SKM-1 (cell line): ENCODE data around the gene MTCH1.
"Not testable (repeated sequence)": the region's sequence is repeated elsewhere in the genome, so short reads cannot be mapped to it uniquely, and the experiment has no call there.

Experiments
- DNase-seq: peaks from one replicate; lab custom pipeline; 2025; ENCODE audit not compliant: unreplicated experiment; lab: John Stamatoyannopoulos, UW

Gene MTCH1

DNA sequence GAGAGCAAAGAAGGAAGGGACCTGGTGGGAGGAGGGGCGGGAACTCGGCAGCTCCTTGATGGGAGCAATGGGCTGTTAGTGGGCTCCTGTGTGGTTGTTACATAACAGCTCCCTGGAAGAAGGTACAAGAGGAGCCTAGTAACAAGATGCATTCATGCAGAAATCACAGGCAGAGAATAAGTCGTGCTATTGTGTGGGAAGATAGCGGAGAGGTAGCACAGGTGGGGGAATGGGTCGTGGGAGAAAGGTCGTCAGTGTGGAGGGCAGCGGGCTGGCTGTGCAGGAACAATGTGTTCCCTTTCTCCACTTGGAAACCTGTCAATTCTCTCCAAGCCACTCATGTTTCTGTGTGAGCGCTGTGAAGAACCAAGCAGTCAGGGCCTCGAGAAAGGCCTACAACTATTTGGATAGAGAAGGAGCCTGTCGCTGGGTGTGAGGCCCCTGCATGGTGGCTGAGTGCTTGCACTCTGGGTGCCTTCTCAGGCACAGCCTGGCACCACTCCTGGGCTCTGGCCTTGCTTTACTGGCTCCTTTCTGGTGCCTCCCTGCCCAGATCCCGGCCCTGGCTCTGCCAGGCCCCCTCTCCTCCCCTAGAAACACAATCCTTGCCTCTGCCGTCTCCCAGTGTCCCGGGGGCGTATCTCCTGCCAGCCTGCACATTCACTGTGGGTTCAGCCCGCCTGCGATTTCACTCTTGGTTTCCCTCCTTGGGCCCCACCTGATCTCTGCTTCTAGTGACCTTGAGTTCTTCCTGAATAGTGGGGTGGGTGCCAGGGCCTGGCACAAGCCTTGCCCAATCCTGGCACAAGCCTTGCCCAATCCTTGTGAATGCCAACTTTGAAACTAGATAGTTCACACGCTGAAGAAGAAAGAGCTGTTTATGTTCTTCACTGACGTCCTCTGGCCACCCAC is 12.1 kb upstream of the MTCH1 start:
- no peak for DNase-seq

GRCh38 chr6:36990401-36990800 is 4.4 kb upstream of the MTCH1 start:
- DNase-seq, result not testable (repeated sequence)

DNA sequence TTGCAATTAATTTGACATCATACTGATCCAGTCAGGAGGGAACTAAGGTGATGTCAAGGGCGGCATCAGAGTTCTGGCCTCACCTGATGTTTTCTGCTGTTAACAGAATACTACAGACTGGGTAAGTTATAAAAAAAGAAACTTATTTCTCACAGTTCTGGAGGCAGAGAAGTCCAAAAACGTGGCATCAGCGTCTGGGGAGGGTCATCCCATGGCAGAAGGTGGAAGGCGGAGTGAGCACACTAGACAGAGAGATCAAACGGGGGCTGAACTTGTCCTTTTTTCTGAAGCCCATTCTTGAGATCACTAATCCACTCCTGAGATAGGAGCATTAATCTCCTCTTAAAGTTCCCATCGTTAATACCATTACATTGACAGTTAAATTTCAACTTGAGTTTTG is 3.3 kb upstream of the MTCH1 start:
- DNase-seq, result no peak

DNA sequence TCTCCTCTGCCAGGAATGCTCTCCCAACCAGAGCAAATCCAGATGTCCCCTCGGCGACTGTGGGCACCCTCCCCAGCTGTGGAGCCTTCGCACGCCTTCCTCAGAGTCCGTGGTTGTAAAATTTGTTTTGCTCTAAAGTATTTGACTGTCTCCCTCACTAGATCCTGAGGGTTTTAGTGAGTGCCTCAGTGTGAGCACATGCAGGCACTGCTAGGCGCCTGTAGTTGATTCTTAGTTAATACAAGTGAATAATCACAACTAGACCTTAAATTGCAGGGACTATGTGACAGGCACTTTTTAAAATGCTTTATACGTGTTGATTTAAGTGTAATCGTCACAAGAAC is 680 bp upstream of the MTCH1 start:
- DNase-seq, result no peak

- DNase-seq, result no peak
Observed at GRCh38 chr6:36985417-36985807, 584 bp downstream of the MTCH1 start.

DNA sequence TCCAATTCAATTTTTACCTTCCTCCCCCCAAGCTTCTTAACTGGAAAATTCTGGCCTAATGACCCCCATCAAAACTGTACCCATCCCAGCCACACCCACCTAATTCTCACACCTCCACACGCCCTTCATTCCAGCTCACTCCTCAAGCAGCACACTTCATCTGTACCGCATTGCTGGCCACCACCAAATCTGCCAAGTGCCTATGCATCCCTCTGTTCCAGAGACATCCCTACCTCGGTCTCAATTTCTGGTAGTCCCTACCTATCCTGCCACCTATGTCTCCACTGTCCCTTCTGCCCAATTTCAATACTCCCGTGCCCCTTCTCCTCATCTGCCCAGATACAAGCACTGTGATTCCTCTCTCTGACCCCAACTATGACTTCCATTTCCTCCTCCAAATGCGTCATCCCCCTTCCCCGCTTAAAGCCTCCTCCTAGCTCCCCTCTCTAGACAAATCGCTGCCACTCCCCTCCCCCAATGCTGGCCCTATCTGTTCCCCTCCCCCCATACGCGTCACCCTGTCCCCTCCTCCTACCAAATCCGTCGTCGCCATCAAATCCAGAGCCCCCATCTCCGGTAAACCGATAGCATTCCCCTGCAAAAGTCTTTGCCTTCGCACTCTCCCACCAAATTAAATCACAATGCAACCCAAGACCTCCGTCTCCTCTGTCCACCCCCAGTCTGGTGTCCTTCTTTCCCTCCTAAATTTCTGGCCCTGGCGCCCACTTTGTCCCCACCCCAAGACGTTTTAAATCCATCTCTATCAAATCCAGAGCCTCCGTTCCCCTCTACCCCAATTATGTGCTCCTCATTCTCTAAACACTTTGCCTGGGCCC is 1.2 kb downstream of the MTCH1 start:
- no peak for DNase-seq

DNA sequence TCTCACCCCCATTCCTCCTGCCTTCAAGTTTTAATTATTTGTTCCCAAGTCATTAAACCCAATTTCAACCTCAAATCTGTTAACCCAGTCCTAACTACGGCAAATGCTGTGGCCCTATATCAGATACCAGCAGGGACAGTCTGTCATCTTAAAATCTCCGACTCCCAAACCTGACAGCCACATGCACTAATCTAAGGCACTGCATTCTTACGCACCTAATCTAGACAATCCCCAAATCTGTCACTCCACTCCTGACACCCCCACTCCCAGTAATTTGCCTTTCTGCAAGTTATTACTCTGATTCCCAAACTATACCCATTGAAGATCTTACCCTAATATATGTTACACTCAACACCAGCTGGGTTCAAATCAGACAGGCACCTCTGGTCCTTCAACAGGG is 2.5 kb downstream of the MTCH1 start:
- DNase-seq, result no peak

- DNase-seq, result no peak
Observed at GRCh38 chr6:36980876-36981619, 4.9 kb downstream of the MTCH1 start.

DNA sequence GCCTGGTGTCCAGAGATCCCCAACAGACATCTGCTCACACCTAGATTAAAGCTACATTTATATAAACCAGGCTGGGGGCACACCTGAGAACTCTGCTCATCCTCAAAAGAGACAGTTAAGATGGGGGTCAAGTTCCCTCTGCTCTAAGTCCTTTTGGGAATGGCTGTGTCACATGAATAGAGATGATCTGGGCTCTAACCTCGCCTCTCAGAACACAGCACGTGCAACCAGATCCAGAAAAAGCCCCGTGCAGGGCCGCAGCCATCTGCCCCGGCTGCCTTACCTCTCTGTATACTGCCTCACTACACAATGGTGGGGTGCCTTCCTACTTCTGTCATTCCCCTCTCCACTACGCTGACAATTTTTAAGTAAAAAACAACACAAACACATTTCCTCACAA is 5.9 kb downstream of the MTCH1 start:
- DNase-seq, result no peak

GRCh38 chr6:36979347-36979742 is 6.7 kb downstream of the MTCH1 start:
- no peak for DNase-seq

- DNase-seq, result no peak
Observed at GRCh38 chr6:36978421-36979346, 7.3 kb downstream of the MTCH1 start.

- no peak for DNase-seq
Observed at GRCh38 chr6:36977470-36977941, 8.5 kb downstream of the MTCH1 start.

- DNase-seq, result no peak
Observed at GRCh38 chr6:36976931-36977330, 9.1 kb downstream of the MTCH1 start.

- DNase-seq, result no peak
Observed at GRCh38 chr6:36976509-36976908, 9.5 kb downstream of the MTCH1 start.

DNA sequence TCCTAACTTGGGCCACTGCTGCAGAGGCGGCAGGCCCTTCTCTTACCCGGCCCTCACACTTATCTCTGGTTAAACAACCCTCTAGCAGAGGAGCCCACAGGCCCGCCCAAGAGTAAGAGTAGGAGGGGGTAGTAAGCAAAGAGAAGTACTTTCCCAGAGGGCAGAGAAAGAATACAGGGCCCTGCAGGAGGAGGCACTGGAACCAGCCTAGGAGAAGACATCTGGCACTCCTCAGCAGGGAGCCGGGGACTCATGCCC is 10.1 kb downstream of the MTCH1 start:
- DNase-seq, result no peak

DNA sequence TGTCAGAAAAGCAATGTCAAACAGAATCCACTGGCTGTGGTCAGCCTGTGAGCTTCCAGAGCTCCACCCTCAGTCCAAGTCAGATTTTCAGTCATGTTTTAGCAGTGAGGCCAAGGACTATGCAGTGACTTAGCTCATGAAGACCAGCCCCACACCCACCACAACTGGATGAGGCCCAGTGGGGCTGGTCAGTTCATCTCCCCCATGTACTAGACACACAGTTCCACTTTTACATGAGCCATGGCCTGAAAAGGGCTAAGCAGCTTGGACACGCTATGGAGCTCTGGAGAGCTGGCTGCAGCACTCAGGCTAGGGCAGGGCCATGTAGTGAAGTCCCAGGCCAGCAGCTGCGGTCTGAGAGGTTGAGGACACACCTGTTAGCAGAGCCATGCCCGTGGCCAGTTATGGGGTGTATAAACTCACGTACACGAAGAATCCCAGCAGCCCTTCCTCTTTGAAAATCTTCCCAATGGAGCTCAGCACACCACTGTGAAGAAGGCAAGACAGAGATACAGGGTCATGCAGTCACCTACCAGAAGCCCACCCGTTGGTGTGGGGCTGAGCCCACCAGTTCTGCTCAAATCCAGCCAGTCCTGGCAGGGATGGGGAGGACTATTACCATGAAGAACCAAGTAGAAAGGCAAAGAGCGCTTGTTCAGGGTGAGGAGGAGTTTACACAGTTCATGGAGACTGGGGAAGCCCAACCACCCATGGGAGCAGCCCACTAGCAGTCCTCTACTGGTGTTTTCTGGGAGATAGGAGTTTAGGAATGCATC is 10.6 kb downstream of the MTCH1 start:
- DNase-seq, result no peak

- DNase-seq, result no peak
Observed at GRCh38 chr6:36973647-36974046, 12.3 kb downstream of the MTCH1 start.

DNA sequence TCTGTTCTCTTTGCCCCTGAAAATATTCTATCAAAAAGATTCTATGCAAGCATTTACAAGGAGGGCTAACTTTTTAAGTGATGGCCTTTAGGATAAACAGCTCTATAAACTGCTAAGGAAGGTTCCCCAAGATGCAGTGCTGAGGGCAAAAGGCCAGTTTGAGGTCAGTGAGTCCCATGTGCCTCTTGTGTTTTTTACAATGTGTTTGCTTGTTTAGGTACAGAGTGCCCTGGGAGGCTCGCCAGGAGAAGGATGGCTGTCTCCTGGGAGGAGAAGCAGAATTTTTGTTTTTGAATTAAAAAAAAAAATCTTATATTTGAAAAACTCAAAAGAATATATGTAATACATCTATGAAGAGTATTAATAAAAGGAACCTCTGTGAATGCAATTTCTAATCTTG is 12.8 kb downstream of the MTCH1 start:
- no peak for DNase-seq

- no peak for DNase-seq
Observed at GRCh38 chr6:36971921-36972673, 13.9 kb downstream of the MTCH1 start.
